HepG2 (cell line): ENCODE measurements around the gene TLE7. TPM values are rescaled to one million over a fixed set of nuclear protein-coding genes. Genes with fewer than 3 reads are reported as not detected.
A peak's percentile ranks its signal among the peaks of the same experiment; 100 is the strongest.

ENCODE experiments used
- AHDC1 ChIP-seq: sonication (generic); formaldehyde crosslinking; IDR thresholded peaks from 2 replicates; pipeline ENCODE4 v1.5.1; 2020; ENCODE audit warnings: mild to moderate bottlenecking, missing genetic modification reagents, borderline replicate concordance
- ARNT2 ChIP-seq: sonication (generic); formaldehyde crosslinking; IDR thresholded peaks from 2 replicates; pipeline ENCODE4 v1.8.0; 2022; ENCODE audit warnings: mild to moderate bottlenecking, low read depth, missing genetic modification reagents, moderate library complexity
- ATF5 ChIP-seq: sonication (generic); formaldehyde crosslinking; IDR thresholded peaks from 2 replicates; pipeline ENCODE4 v1.4.0; 2020; ENCODE audit warnings: mild to moderate bottlenecking, low read depth, missing genetic modification reagents
- CCAR2 ChIP-seq: fragments of 200-400 bp; formaldehyde crosslinking; optimal IDR thresholded peaks from 2 replicates; pipeline ENCODE3; 2018; ENCODE audit warnings: low read depth, mild to moderate bottlenecking, low read length, moderate library complexity
- ELF3 ChIP-seq: IDR thresholded peaks from 2 replicates; pipeline ENCODE4 v1.6.1; 2016; ENCODE audit warnings: missing genetic modification reagents, missing compliant biosample characterization
- FOXK1 ChIP-seq: sonication (generic); formaldehyde crosslinking; IDR thresholded peaks from 2 replicates; pipeline ENCODE4 v1.4.0; 2020; ENCODE audit warnings: low read depth, missing genetic modification reagents, borderline replicate concordance
- HOXD1 ChIP-seq: sonication (generic); formaldehyde crosslinking; IDR thresholded peaks from 2 replicates; pipeline ENCODE4 v1.5.0; 2020; ENCODE audit warnings: missing genetic modification reagents
- RAD51 ChIP-seq: fragments of 450-650 bp; IDR thresholded peaks from 2 replicates; pipeline ENCODE4 v1.6.1; 2016; ENCODE audit warnings: borderline replicate concordance
- TP53 ChIP-seq: sonication (generic); formaldehyde crosslinking; conservative IDR thresholded peaks from 2 replicates; pipeline ENCODE4 v1.4.0; 2020; ENCODE audit warnings: missing genetic modification reagents
- ZBTB46 ChIP-seq: sonication (generic); formaldehyde crosslinking; IDR thresholded peaks from 2 replicates; pipeline ENCODE4 v1.4.0; 2020; ENCODE audit warnings: mild to moderate bottlenecking, missing genetic modification reagents, borderline replicate concordance
- ZFP91 ChIP-seq: sonication (generic); formaldehyde crosslinking; IDR thresholded peaks from 2 replicates; pipeline ENCODE4 v1.9.0; 2022; ENCODE audit warnings: missing genetic modification reagents, mild to moderate bottlenecking, borderline replicate concordance
- ZNF33B ChIP-seq: sonication (generic); formaldehyde crosslinking; IDR thresholded peaks from 2 replicates; pipeline ENCODE4 v1.5.1; 2020; ENCODE audit warnings: mild to moderate bottlenecking, missing genetic modification reagents
- ZNF468 ChIP-seq: sonication (generic); formaldehyde crosslinking; IDR thresholded peaks from 2 replicates; pipeline ENCODE4 v1.8.0; 2022; ENCODE audit warnings: mild to moderate bottlenecking, moderate library complexity, missing genetic modification reagents
- ZNF790 ChIP-seq: sonication (generic); formaldehyde crosslinking; IDR thresholded peaks from 2 replicates; pipeline ENCODE4 v1.8.0; 2022; ENCODE audit warnings: missing genetic modification reagents, mild to moderate bottlenecking, borderline replicate concordance
- ZNF850 ChIP-seq: sonication (generic); formaldehyde crosslinking; conservative IDR thresholded peaks from 2 replicates; pipeline ENCODE4 v1.9.0; 2021; ENCODE audit warnings: mild to moderate bottlenecking, missing genetic modification reagents
- ZSCAN5A ChIP-seq: sonication (generic); formaldehyde crosslinking; IDR thresholded peaks from 2 replicates; pipeline ENCODE4 v1.8.0; 2022; ENCODE audit warnings: mild to moderate bottlenecking, missing genetic modification reagents, borderline replicate concordance
- polyA plus RNA-seq, 8 experiments: library from polyadenylated mRNA; depleted of rRNA in 3 of 8; stranded (reverse) in 7 of 8; unstranded in 1 of 8; fragments of >200 nt; fragmentation: Illumina TruSeq in 4 of 8; extraction: Trizol in 4 of 8; gene quantifications; 2 replicates each; pipeline versions ENCODE4 v1.2.1 to v1.2.3, GENCODE V29; 2011 to 2016; ENCODE audit warnings: low read depth in 4 of 8, missing spikeins in 1 of 8, mixed read lengths in 1 of 8; ENCODE audit not compliant: insufficient read depth in 1 of 8
- total RNA-seq, 5 experiments: library from RNA; depleted of rRNA; stranded (reverse); fragments of >200 nt; fragmentation: Illumina TruSeq; extraction: Trizol; gene quantifications; 2 replicates each; pipeline ENCODE4 v1.2.3, GENCODE V29; 2016; ENCODE audit warnings: low read depth in 1 of 5

TLE7 gene
- total and polyA plus RNA-seq, 2 of the 13 experiments (the other 11 are each of a cell fraction or from before 2014, with no cell fraction given) = not detected

GRCh38 chr16:71461686-71462648 lies 20.1 kb upstream of the TLE7 start, which contains the start of gene ZNF23 (continued):
- TF ChIP-seq ZBTB46 (peak; percentile 84; the same call in 1 of the 2 replicates), ZSCAN5A (no peak), ARNT2 (CRISPR knock-in tag) (peak; percentile 97), ZNF468 (CRISPR knock-in tag) (peak; percentile 33; the same call in 1 of the 2 replicates), ZNF790 (CRISPR knock-in tag) (no peak), ZFP91 (CRISPR knock-in tag) (peak; percentile 96), ELF3 (CRISPR knock-in tag) (peak; percentile 89), RAD51 (no peak), ZNF33B (0 out of 2 replicates have a peak, but pooled peaks have one; percentile 4), HOXD1 (CRISPR knock-in tag) (peak; percentile 94), ATF5 (CRISPR knock-in tag) (no peak), ZNF850 (CRISPR knock-in tag) (no peak), FOXK1 (CRISPR knock-in tag) (peak; percentile 97), CCAR2 (no peak), TP53 (CRISPR knock-in tag) (peak; percentile 68), AHDC1 (no peak)
